HCT116 (cell line): ENCODE results near the gene CCDC88C. TPM values are rescaled to one million over a fixed set of nuclear protein-coding genes. Genes with fewer than 3 reads are reported as not detected.

Experiments used
- ATAC-seq: fragments of 200-7000 bp; cut with Tn5 transposase; 2 replicates; pipeline ENCODE4 v1.9.1; 2020; ENCODE audit warnings: mild to moderate bottlenecking, moderate library complexity
- BruUV-seq: library from RNA; stranded (reverse); fragments of 400-500 nt; replicated peaks from 2 replicates; lab custom pipeline; 2021; lab: Mats Ljungman, UMichigan
- CTCF ChIA-PET: fragments of 300-600 bp; sonication (Branson Sonifier 250); formaldehyde crosslinking; loops from one replicate; lab custom pipeline; 2021; ENCODE audit warnings: antibody characterized with exemption; lab: Charles Lee
- POLR2A ChIA-PET: fragments of 300-600, 350-600 bp; sonication (Branson Sonifier 250); formaldehyde crosslinking; loops from one replicate; lab custom pipeline; 2021; ENCODE audit warnings: antibody characterized with exemption; lab: Charles Lee
- RAD21 ChIA-PET, 2 experiments: fragments of 300-600 bp; sonication (Branson Sonifier 250); formaldehyde crosslinking; loops; one replicate each; lab custom pipeline; 2023; ENCODE audit warnings: low total read pairs in 2 of 2; ENCODE audit not compliant: uncharacterized antibody in 2 of 2, unreplicated experiment in 2 of 2, low non-redundant PET in 1 of 2; lab: Charles Lee
- DNase-seq: peaks from one replicate; pipeline ENCODE4 v3.0.0-alpha.2; 2010; ENCODE audit warnings: low read depth, low spot score
- H2AFZ ChIP-seq: fragments of 200-600 bp; shearing (Covaris generic), sonication (generic); 2 replicates; pipeline ENCODE4 v1.6.1; 2017; ENCODE audit warnings: low read depth, mixed run types, mixed read lengths, antibody characterized with exemption, low read length; ENCODE audit not compliant: poor library complexity, severe bottlenecking
- H3K27ac ChIP-seq: 2 replicates; pipeline ENCODE4 v1.5.1; 2012; ENCODE audit warnings: low read depth, low read length
- H3K27me3 ChIP-seq: fragments of 200-600 bp; sonication (generic); 2 replicates; pipeline ENCODE4 v1.6.1; 2016; ENCODE audit warnings: mixed run types, low read length, mixed read lengths; ENCODE audit not compliant: insufficient read depth
- H3K36me3 ChIP-seq, 2 experiments: fragments of 200-500 bp in 1 of 2; fragments of 200-600 bp in 1 of 2; sonication (Bioruptor generic) in 1 of 2; sonication (generic) in 1 of 2; 2 replicates each; pipeline versions ENCODE4 v1.5.1 to v1.6.1; 2014 to 2016; ENCODE audit warnings: low read length in 2 of 2, inconsistent platforms in 1 of 2, mixed read lengths in 1 of 2, mixed run types in 1 of 2; ENCODE audit not compliant: insufficient read depth in 2 of 2, control insufficient read depth in 1 of 2
- H3K4me1 ChIP-seq, 2 experiments: fragments of 200-600 bp in 1 of 2; sonication (generic) in 1 of 2; 2 replicates each; pipeline versions ENCODE4 v1.5.1 to v1.6.1; 2012 to 2017; ENCODE audit warnings: low read length in 2 of 2, inconsistent platforms in 1 of 2, mild to moderate bottlenecking in 1 of 2, mixed read lengths in 1 of 2, mixed run types in 1 of 2, moderate library complexity in 1 of 2; ENCODE audit not compliant: insufficient read depth in 2 of 2, control insufficient read depth in 1 of 2
- H3K4me2 ChIP-seq: fragments of 200-600 bp; sonication (generic); 2 replicates; pipeline ENCODE4 v1.6.1; 2017; ENCODE audit warnings: mixed run types, low read length, mixed read lengths
- H3K4me3 ChIP-seq, 2 experiments: fragments of 200-600 bp in 1 of 2; sonication (generic) in 1 of 2; replicated peaks in 1 of 2; 2 replicates each; pipeline ENCODE4 v1.5.1; 2011 to 2016; ENCODE audit warnings: low read length in 2 of 2, control low read depth in 1 of 2, low read depth in 1 of 2, mild to moderate bottlenecking in 1 of 2, mixed read lengths in 1 of 2, mixed run types in 1 of 2
- H3K79me2 ChIP-seq: fragments of 200-600 bp; sonication (generic); 2 replicates; pipeline ENCODE4 v1.6.1; 2017; ENCODE audit warnings: mild to moderate bottlenecking, mixed run types, low read length, moderate library complexity, mixed read lengths; ENCODE audit not compliant: insufficient read depth
- H3K9ac ChIP-seq: fragments of 200-600 bp; sonication (generic); 2 replicates; pipeline ENCODE4 v1.6.1; 2016; ENCODE audit warnings: low read length, mixed read lengths
- H3K9me2 ChIP-seq: fragments of 200-600 bp; sonication (generic), shearing (Covaris generic); 2 replicates; pipeline ENCODE4 v1.6.1; 2017; ENCODE audit warnings: mixed run types, mild to moderate bottlenecking, moderate library complexity; ENCODE audit not compliant: insufficient read depth
- H3K9me3 ChIP-seq, 2 experiments: fragments of 200-500 bp in 1 of 2; fragments of 200-600 bp in 1 of 2; sonication (Bioruptor generic) in 1 of 2; sonication (generic) in 1 of 2; 2 replicates each; pipeline ENCODE4 v1.6.1; 2014 to 2017; ENCODE audit warnings: low read length in 2 of 2, mixed read lengths in 2 of 2, inconsistent platforms in 1 of 2, low read depth in 1 of 2, mild to moderate bottlenecking in 1 of 2, mixed run types in 1 of 2, moderate library complexity in 1 of 2; ENCODE audit not compliant: control insufficient read depth in 1 of 2, insufficient read depth in 1 of 2
- H4K20me1 ChIP-seq: fragments of 200-600 bp; sonication (generic), shearing (Covaris generic); 2 replicates; pipeline ENCODE4 v1.6.1; 2017; ENCODE audit warnings: mixed run types, mild to moderate bottlenecking, moderate library complexity; ENCODE audit not compliant: insufficient read depth
- ATF3 ChIP-seq: IDR thresholded peaks from 2 replicates; pipeline ENCODE4 v1.6.1; 2012
- MAX ChIP-seq: IDR thresholded peaks from 2 replicates; pipeline ENCODE4 v1.6.1; 2012
- POLR2A ChIP-seq: IDR thresholded peaks from 2 replicates; pipeline ENCODE4 v1.7.0; 2011; ENCODE audit warnings: borderline replicate concordance; ENCODE audit not compliant: insufficient read depth, insufficient read length; ENCODE audit errors: extremely low read depth
- POLR2AphosphoS5 ChIP-seq: IDR thresholded peaks from 2 replicates; pipeline ENCODE4 v1.6.1; 2011; ENCODE audit warnings: mild to moderate bottlenecking, low read depth, low read length, moderate library complexity
- REST ChIP-seq: IDR thresholded peaks from 2 replicates; pipeline ENCODE4 v1.6.1; 2012; ENCODE audit warnings: low read depth
- SIN3A ChIP-seq: IDR thresholded peaks from 2 replicates; pipeline ENCODE4 v1.6.1; 2012; ENCODE audit warnings: low read depth
- SRF ChIP-seq: IDR thresholded peaks from 2 replicates; pipeline ENCODE4 v1.6.1; 2012; ENCODE audit warnings: low read depth
- ZFX ChIP-seq: fragments of 450-650 bp; IDR thresholded peaks from 2 replicates; pipeline ENCODE4 v1.6.1; 2017
- ZNF274 ChIP-seq: fragments of 200-500 bp; sonication (Bioruptor generic); IDR thresholded peaks from 2 replicates; pipeline ENCODE4 v1.6.1; 2014; ENCODE audit warnings: mild to moderate bottlenecking, low read depth, low read length, inconsistent platforms
- intact Hi-C: fragments of 100-400 bp; cut with micrococcal nuclease; formaldehyde crosslinking; loops from 2 replicates; pipeline ENCODE4 v1.10.0; 2022
- total RNA-seq: library from RNA; stranded (reverse); gene quantifications from one replicate; pipeline ENCODE4 v1.2.1, GENCODE V29; 2021; ENCODE audit not compliant: unreplicated experiment
- TF ChIP-seq, protein P1 (sequence below), 3 experiments: fragments of 200-600 bp in 1 of 3; sonication (generic) in 1 of 3; IDR thresholded peaks in 2 of 3; conservative IDR thresholded peaks in 1 of 3; 2 replicates each; pipeline ENCODE4 v1.5.1; 2012 to 2017; ENCODE audit warnings: low read depth in 2 of 3, low read length in 2 of 3, antibody characterized with exemption in 1 of 3, borderline replicate concordance in 1 of 3, control low read depth in 1 of 3, mild to moderate bottlenecking in 1 of 3, mixed read lengths in 1 of 3, mixed run types in 1 of 3, moderate library complexity in 1 of 3; ENCODE audit not compliant: insufficient read depth in 1 of 3

Gene CCDC88C
- total RNA-seq, 1 experiment from 2014 or later, result 20.8 TPM

- Histone ChIP-seq H3K9me3 (no peaks in the 10 kb centered on the region), H4K20me1 (0 out of 2 replicates have a peak, but pooled peaks cover 4% of the 10 kb centered on the region), H3K9me2 (no peaks in the 10 kb centered on the region), H3K4me1 (no peaks in the 10 kb centered on the region), H3K27me3 (no peaks in the 10 kb centered on the region), H3K36me3 (peaks cover 15 to 22% of the 10 kb centered on the region in 2 experiments), H3K4me3 (no peak overlapping the region), H3K9ac (no peak overlapping the region), H3K79me2 (0 out of 2 replicates have a peak, but pooled peaks cover 3% of the 10 kb centered on the region), H2AFZ (no peak overlapping the region), H3K27ac (no peak overlapping the region), H3K4me2 (no peak overlapping the region)
- ChIA-PET CTCF (no interaction called here), RAD21 (no interaction called here), POLR2A (no interaction called here)
- DNase-seq (no peak), ATAC-seq (no peak)
- intact Hi-C loops, result no loop called here
- BruUV-seq, result no TSS peak
- TF ChIP-seq POLR2AphosphoS5 (no peak), SRF (no peak), MAX (no peak)
- TF ChIP-seq, protein P1, sequence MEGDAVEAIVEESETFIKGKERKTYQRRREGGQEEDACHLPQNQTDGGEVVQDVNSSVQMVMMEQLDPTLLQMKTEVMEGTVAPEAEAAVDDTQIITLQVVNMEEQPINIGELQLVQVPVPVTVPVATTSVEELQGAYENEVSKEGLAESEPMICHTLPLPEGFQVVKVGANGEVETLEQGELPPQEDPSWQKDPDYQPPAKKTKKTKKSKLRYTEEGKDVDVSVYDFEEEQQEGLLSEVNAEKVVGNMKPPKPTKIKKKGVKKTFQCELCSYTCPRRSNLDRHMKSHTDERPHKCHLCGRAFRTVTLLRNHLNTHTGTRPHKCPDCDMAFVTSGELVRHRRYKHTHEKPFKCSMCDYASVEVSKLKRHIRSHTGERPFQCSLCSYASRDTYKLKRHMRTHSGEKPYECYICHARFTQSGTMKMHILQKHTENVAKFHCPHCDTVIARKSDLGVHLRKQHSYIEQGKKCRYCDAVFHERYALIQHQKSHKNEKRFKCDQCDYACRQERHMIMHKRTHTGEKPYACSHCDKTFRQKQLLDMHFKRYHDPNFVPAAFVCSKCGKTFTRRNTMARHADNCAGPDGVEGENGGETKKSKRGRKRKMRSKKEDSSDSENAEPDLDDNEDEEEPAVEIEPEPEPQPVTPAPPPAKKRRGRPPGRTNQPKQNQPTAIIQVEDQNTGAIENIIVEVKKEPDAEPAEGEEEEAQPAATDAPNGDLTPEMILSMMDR (IDR thresholded peaks at IDR 0.05 in 2 of 3, conservative IDR thresholded peaks at IDR 0.05 in 1 of 3; ENCODE audit: borderline replicate concordance in 1 of 3, insufficient read depth in 1 of 3, low read depth in 2 of 3, low read length in 2 of 3), result no peak
These were observed 36.1 kb upstream of the CCDC88C start for GRCh38 chr14:91453744-91454143.

DNA sequence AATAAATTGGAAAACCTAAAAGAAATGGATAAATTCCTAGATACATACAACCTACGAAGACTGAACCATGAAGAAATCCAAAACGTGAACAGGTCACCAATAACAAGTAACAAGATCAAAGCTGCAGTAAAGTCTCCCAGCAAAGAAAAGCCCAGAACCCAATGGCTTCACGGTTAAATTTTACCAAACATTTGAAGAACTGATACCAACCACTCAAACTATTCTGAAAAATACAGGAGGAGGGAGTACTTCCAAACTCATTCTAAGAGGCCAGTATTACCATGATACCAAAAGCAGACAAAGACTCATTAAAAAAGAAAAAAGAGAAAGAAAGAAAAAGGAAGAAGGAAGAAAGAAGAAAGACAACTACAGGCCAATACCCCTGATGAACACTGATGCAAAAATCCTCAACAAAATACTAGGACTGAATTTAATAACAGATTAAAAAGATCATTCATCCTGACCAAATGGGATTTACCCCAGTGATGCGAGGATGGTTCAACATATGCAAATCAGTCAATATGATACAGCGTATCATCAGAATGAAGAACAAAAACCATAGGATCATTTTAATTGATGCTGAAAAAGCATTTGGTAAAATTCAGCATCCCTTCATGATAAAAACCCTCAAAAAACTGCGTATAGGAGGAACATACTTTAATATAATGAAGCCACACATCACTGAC, 26.9 kb upstream of the CCDC88C start:
- H3K9ac ChIP-seq, result no peak overlapping the region
- H3K27me3 ChIP-seq, result no peaks in the 10 kb centered on the region
- no peak overlapping the region for H3K4me2 ChIP-seq
- no TSS peak for BruUV-seq
- intact Hi-C loops, result no loop called here
- no peak overlapping the region for H3K27ac ChIP-seq
- no peak for ATAC-seq
- H2AFZ ChIP-seq, result no peak overlapping the region
- RAD21 ChIA-PET, result no interaction called here
- no peaks in the 10 kb centered on the region for H3K4me1 ChIP-seq
- POLR2A ChIA-PET, result no interaction called here
- no peaks in the 10 kb centered on the region for H3K9me3 ChIP-seq
- H3K79me2 ChIP-seq, result no peaks in the 10 kb centered on the region
- no peak overlapping the region for H3K4me3 ChIP-seq
- TF ChIP-seq ZFX, result no peak
- TF ChIP-seq ATF3, result no peak
- no peak for TF ChIP-seq REST
- TF ChIP-seq, protein P1 (IDR thresholded peaks at IDR 0.05 in 2 of 3, conservative IDR thresholded peaks at IDR 0.05 in 1 of 3; ENCODE audit: borderline replicate concordance in 1 of 3, insufficient read depth in 1 of 3, low read depth in 2 of 3, low read length in 2 of 3), result no peak
- no peak for TF ChIP-seq POLR2AphosphoS5
- TF ChIP-seq ZNF274, result no peak
- TF ChIP-seq POLR2A, result no peak
- no peak for TF ChIP-seq SIN3A
- CTCF ChIA-PET, result no interaction called here
- H4K20me1 ChIP-seq, result no peaks in the 10 kb centered on the region
- no peaks in the 10 kb centered on the region for H3K9me2 ChIP-seq
- no peak for DNase-seq
- H3K36me3 ChIP-seq, result no peaks in the 10 kb centered on the region
